Activated T-cell treated with anti-CD3 and anti-CD28 coated beads for 4 hours (primary cell): ENCODE data around the gene ADISSP.

Experiments used
- DNase-seq: peaks from one replicate; pipeline ENCODE4 v3.0.0-alpha.2; 2020

Gene ADISSP

DNA sequence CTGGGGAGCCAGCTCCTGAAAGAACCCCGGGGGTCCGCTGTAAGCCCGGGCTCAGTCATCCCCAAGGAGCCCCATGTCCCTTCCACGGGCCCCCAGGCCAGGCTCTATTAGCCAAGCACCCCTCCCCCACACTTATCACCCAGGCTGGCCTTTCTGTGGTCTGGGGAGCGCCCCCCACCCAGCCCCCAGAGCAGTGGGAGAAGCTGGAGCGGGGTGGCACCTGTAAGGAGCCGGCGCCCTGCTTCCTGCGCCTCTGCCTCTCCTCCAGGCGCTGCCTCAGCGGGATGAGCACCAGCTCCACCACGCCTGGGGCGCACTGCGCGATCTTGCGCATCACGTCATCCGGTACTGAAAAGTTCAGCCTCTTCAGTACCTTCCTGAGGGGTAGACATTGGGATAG, 11.4 kb upstream of the ADISSP start:
- DNase-seq, result no peak

DNA sequence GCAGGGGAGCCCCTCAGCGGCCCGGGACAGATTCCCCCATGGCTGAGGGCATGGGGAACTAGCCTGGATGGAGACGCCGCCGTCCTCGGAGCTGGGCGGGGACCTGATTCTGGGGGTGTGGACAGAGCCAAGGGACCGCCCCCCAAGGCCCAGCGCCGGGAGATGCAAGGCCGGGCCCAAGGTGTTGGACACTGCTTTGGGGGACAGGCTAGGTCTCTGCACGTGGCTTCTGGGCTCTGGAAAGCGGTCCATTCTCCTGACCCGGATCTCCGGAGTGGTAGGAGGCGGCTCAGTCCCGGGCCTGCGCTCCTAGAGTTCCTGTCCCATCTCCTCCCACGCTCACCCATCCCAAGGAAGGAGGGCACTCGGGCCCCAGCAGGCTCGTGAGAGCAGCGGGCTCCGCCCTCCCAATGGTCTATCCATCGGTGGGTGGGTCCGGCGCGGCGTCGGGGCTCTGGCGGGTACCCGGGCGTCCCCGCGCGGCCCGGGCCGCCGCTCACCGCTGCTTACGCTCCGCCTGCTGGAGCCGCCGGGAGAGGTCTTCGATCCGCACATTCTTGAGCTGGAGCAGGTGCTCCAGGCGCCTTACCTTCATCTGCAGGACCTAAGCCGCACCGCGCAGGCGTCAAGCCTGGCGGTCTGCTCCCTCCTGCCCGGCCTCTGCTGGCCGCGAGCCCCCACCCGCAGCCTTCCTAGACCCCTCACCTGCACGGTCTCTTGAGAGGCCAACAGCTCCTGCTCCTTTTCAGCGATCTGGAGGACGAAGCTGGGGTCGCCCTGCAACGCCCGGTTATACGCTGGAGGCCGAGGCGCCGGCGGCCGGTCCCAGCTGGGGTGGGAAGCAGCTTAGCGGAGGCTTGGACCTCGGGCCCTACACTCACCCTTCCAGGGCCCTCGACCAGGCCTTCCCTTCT, 10.4 kb upstream of the ADISSP start:
- DNase-seq, result no peak

- DNase-seq, result no peak
Measured at GRCh38 chr20:3777381-3777715, 9.8 kb upstream of the ADISSP start.

- DNase-seq, result no peak
Measured at GRCh38 chr20:3775457-3776108, 8.0 kb upstream of the ADISSP start.

GRCh38 chr20:3771552-3772058, 4.1 kb upstream of the ADISSP start:
- no peak for DNase-seq

- peak; percentile 76 for DNase-seq
Measured at GRCh38 chr20:3768342-3769130, 983 bp upstream of the ADISSP start.

DNA sequence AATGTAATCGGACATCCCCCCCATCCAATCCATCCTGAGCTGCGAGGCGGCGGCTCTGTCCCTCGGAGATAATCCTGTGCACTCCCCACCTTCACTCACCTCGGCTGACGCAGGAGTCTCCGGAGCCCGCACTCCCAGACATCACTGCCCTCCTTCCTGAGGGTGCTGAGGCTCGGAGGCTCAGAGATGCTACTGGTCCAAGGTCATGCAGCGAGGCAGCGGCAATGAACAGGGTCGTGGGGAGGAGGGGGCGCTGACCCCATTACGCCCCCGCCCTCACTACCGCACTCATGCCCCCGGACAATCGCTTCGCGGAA, 485 bp downstream of the ADISSP start:
- no peak for DNase-seq

DNA sequence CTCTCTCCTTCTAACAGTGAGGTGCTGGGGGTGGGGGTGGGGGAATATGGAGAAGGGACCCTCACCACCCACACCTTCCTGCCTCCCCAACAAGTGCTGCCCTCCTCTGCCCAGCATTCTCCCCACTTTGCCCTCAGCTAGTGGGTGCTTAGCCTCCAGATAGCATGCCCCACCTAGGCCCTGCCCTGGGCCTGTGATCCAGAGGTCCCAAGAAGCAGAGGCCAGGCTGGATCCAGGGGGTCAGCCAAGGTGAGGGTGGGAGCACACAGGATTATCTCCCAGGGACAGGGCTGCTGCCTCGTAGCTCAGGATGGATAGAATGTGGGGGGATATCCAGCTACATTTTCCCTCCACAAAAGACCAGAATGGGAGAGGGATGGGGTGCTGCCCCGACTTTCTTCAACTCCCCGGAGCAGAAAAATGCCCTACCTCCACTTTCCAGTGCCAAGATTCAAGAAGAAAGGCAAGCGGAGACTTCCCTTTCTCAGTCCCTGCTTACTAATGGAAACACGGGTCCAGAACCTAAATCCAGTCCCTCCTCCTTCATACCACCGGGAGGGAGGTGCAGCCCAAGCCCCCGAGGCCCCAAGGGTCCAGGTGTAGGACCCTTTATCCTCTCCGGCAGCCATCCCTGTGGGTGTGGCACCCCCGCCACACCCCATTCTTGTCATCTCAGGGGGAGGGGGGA, 987 bp downstream of the ADISSP start:
- DNase-seq, result no peak

- DNase-seq, result no peak
Measured at GRCh38 chr20:3765171-3765882, 2.2 kb downstream of the ADISSP start.

- DNase-seq, result no peak
Measured at GRCh38 chr20:3764659-3765058, 2.9 kb downstream of the ADISSP start.

DNA sequence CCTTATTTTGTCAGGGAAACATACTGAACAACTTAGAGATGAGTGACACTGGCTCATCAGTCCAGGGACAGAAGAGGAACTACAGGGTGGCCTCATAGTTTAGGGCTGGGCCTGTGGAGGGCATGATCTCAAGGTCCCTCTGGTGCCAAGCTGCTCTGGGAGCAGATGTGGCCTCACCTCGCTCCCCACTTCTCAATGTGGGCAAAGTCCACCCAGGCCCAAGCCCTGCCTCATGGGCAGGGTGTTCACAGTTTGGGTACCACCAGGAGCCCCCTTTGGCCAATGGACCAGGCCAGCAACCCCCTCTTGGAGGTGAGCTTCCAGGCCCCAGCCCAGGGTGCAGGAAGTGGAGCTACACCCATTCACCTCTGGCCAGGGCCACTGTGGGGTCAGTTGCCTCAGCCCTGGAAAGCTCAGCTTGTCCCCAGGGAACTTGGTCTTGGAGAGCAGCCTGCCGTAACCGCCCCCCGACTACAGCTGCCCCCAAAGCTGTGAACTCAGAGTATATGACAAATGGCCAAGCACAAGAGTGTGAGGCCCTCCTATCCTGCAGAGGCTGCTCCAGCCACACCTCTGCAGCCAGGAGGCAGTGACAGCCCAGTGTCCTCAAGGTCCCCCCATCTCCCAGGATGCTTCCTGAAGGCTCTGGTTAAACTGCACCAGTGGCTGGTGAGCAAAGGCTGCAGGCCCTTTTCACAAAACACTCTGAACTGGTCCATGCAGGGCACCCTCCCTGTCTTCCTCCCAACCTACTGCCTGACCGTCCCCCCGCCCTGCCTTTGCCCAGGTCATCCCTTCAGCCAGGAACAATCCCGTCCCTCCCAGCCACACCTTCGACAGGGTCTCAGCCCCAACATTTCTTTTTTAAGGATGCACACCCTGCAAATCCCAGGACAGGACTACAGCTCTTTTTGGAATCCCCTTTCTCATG, 3.6 kb downstream of the ADISSP start:
- DNase-seq, result no peak

DNA sequence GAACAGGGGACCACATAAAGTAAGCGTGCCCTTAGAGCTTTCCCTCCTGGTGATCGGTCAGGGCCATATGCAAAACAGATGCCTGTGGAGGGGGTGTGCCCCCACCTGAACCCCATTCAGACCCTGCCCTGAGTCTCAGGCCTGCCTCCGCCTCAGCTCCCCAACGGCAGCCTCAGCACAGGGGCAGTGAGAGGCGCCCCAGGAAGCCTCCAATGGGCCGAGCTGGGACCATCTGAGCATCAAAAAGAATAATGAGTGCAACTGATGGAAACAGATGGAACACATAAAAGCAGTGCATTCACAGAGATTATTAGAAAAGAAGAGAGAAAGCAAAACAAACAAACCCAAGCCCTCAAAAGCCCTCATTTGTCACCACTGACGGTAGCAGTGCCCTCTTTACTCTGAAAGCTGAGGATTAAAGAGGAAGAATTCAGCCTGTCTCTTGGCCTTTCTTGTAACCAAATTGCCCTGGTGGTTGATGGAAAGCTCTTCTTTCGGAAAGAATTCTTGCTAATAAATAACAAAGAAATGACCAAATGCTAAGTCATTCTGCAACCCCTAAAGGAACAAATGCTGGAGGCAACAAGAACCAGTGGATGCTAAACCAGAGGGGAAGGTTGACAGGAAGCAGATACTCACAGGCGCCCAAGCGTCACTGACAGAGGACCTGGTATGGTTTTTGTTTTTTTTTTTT, 6.8 kb downstream of the ADISSP start:
- DNase-seq, result no peak

- DNase-seq, result no peak
Measured at GRCh38 chr20:3759884-3760283, 7.7 kb downstream of the ADISSP start.

GRCh38 chr20:3759316-3759823, 8.2 kb downstream of the ADISSP start:
- no peak for DNase-seq

- DNase-seq, result no peak
Measured at GRCh38 chr20:3758566-3758965, 9.0 kb downstream of the ADISSP start.

DNA sequence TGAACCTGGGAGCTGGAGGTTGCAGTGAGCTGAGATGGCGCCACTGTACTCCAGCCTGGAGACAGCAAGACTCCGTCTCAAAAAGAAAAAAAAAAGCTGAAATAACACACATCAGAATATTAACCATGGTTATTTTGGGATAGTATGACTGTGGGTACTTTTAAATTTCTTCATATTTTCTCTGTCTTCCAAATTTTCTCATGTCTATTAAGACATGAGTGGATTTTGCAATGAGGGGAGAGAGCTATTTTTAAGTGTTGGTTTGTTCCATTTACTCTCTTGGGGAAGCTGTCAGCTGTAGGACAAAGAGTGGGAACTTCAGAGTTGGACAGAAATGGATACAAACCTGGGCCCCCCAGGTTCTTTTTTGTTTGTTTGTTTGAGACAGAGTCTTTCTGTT, 10.3 kb downstream of the ADISSP start:
- DNase-seq, result no peak

DNA sequence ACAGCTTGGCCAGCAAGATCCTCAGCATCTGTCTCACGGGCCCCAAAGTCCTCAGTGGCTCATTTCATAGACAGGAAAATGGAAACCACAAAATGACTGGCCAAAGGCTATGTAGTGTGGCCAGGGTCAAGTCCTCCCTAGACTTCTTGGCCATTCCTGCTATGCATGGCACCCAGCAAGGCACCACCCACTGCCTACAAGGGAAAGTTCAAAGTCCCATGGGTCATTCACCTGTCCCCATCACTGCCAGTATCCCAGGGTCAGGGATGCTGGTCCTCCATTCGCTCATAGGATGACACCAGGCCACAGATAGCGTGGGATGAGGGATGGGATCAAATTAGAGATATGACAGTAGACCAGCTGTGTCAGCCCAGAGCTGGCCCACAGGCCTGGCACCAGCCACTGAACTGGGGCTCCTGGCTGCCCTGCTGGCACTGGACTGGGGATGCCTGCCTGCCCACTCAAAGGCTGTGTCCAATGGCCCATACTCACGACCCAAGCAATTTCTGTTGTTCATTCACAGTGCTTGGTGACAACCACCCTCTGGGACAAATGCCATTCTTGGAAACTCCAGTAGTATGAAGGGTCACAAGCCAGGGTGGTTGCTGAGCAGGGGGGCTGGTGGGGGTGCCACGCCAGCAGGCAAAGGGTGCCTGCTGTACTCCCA, 11.6 kb downstream of the ADISSP start:
- no peak for DNase-seq

- DNase-seq, result no peak
Measured at GRCh38 chr20:3755269-3755668, 12.3 kb downstream of the ADISSP start.

- no peak for DNase-seq
Measured at GRCh38 chr20:3754276-3754630, 13.3 kb downstream of the ADISSP start.
